DOHH2 (cell line): ENCODE data around the gene MAP7D3.

Experiments used
- EZH2phosphoT487 ChIP-seq: fragments of 200-600 bp; sonication (generic); IDR thresholded peaks from 2 replicates; pipeline ENCODE4 v1.6.1; 2017; ENCODE audit warnings: borderline replicate concordance, mild to moderate bottlenecking, antibody characterized with exemption, low read length, moderate library complexity, mixed read lengths
- TF ChIP-seq, protein P1 (sequence below): fragments of 200-600 bp; sonication (generic); IDR thresholded peaks from one replicate; pipeline ENCODE4 v1.5.1; 2014; ENCODE audit warnings: antibody characterized with exemption, mild to moderate bottlenecking, low read depth, low read length; ENCODE audit not compliant: poor library complexity, severe bottlenecking

DNA sequence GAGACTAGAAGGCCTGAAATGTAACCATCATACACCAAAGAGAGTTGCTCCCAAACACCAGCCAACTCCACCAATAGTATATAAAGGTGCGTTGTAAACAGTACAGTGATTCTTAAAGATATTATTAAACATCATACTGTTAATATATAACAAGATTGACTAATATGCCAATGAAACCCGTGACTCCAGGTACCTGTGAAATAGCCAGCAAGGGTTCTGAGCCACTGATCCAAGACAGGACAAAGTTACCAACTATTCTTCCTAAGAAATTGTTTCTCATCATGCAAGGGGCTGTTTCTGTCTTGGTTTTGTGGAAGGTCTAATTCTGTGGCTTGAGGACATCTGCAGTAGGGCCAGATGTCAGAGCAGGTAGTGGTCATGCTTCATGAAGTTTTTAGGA is 56.7 kb downstream of the MAP7D3 start:
- TF ChIP-seq, protein P1, sequence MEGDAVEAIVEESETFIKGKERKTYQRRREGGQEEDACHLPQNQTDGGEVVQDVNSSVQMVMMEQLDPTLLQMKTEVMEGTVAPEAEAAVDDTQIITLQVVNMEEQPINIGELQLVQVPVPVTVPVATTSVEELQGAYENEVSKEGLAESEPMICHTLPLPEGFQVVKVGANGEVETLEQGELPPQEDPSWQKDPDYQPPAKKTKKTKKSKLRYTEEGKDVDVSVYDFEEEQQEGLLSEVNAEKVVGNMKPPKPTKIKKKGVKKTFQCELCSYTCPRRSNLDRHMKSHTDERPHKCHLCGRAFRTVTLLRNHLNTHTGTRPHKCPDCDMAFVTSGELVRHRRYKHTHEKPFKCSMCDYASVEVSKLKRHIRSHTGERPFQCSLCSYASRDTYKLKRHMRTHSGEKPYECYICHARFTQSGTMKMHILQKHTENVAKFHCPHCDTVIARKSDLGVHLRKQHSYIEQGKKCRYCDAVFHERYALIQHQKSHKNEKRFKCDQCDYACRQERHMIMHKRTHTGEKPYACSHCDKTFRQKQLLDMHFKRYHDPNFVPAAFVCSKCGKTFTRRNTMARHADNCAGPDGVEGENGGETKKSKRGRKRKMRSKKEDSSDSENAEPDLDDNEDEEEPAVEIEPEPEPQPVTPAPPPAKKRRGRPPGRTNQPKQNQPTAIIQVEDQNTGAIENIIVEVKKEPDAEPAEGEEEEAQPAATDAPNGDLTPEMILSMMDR = no peak
- TF ChIP-seq EZH2phosphoT487 = no peak
